OCI-LY1 (cell line): ENCODE results near the gene BST1.

Source experiments
- CTCF ChIP-seq: fragments of 200-600 bp; sonication (generic), shearing (Covaris generic); IDR thresholded peaks from 2 replicates; pipeline ENCODE4 v1.5.1; 2017; ENCODE audit warnings: mild to moderate bottlenecking, antibody characterized with exemption, low read length, moderate library complexity, mixed read lengths
- EZH2 ChIP-seq: fragments of 200-600 bp; sonication (generic), shearing (Covaris generic); IDR thresholded peaks from 2 replicates; pipeline ENCODE4 v1.8.0; 2017; ENCODE audit warnings: borderline replicate concordance, mixed run types, mild to moderate bottlenecking, antibody characterized with exemption, low read length, moderate library complexity, mixed read lengths

GRCh38 chr4:15718959-15719358 is 16.1 kb downstream of the BST1 start:
- TF ChIP-seq EZH2, result no peak
- TF ChIP-seq CTCF, result no peak
